ENCODE measurements around the gene MREG. TPM values are rescaled to one million over a fixed set of nuclear protein-coding genes. Genes with fewer than 3 reads are reported as not detected.
"Not testable (repeated sequence)": the region's sequence is repeated elsewhere in the genome, so short reads cannot be mapped to it uniquely, and the experiment has no call there.

MREG gene
- total RNA-seq, 1 experiment from 2014 or later: 2.1 TPM

- H3K27me3 ChIP-seq: no peaks in the 10 kb centered on the region
- H3K36me3 ChIP-seq: no peaks in the 10 kb centered on the region
- no peak overlapping the region for H3K4me3 ChIP-seq
- DNase-seq: no peak
- no peaks in the 10 kb centered on the region for H3K9me3 ChIP-seq
Measured at GRCh38 chr2:215951558-215951957, 61.8 kb downstream of the MREG start.

GRCh38 chr2:215949991-215950404 is 63.4 kb downstream of the MREG start:
- H3K27me3 ChIP-seq: no peaks in the 10 kb centered on the region
- no peak overlapping the region for H3K4me3 ChIP-seq
- no peak for DNase-seq
- H3K9me3 ChIP-seq: no peaks in the 10 kb centered on the region
- no peaks in the 10 kb centered on the region for H3K36me3 ChIP-seq

- no peaks in the 10 kb centered on the region for H3K27me3 ChIP-seq
- H3K36me3 ChIP-seq: no peaks in the 10 kb centered on the region
- no peak overlapping the region for H3K4me3 ChIP-seq
- no peak for DNase-seq
- no peaks in the 10 kb centered on the region for H3K9me3 ChIP-seq
Measured at GRCh38 chr2:215948051-215948450, 65.3 kb downstream of the MREG start.

DNA sequence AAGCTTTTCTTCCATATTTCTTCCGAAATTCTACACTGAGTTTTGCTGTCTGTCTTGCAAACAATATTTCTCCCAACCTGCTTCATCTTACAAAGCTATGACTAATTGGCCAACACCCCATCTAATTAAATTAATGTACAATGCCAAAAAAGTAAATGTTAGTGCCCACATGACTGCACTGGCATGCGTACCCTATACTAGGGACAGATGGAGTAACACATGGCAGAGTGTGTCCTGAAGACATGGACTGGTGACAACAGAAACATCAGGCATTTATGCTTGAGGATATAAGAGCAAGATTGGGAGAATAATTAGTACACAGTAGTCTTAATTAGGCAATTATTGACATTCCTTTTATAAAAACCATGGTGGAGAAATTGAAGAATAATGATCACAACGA is 66.8 kb downstream of the MREG start:
- Histone ChIP-seq H3K4me3 (no peak overlapping the region), H3K27me3 (no peaks in the 10 kb centered on the region), H3K36me3 (no peaks in the 10 kb centered on the region), H3K9me3 (no peaks in the 10 kb centered on the region)
- DNase-seq: no peak

DNA sequence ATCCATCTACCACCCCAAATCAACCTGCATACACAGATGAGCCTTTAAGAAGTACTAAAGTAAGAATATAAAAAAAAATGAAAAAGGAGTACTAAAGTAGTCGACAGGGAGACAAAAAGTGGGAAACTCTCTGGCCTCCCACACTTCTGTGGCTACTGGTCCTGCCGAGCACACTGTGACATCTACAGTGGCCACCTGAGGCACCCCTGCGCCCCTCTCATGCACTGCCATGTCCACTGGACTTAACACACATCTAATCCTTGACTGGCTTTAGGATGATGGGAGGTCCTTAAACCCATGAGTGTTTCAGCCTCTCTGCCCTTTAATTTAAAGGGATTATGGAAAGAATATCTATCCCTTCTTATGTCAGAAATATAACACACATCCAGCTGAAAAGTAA is 71.2 kb downstream of the MREG start:
- no peak for DNase-seq
- no peak overlapping the region for H3K4me3 ChIP-seq

DNA sequence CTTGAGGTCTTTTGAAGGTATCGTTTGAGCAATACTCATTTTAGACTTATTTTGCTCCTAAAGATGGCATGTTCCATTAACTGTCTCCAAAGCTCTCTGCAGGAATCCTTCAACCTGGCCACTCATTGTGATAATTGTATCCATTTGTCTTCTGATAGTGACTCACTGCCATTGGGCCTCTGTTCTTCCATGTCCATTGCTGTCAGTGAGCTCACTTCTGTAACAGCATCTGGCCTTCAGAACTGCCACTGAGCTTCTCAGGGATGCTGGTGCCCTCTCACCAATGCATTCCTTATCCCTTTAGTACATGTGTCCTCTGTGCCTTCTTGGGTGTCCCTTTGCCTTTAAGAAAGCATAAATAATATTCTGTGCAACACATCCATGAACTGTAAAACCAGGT is 71.6 kb downstream of the MREG start:
- H3K36me3 ChIP-seq: no peaks in the 10 kb centered on the region
- no peaks in the 10 kb centered on the region for H3K27me3 ChIP-seq
- DNase-seq: no peak
- no peaks in the 10 kb centered on the region for H3K9me3 ChIP-seq
- H3K4me3 ChIP-seq: no peak overlapping the region

More for the DNA sequence above, 71.2 kb downstream of the MREG start:
- no peaks in the 10 kb centered on the region for H3K27me3 ChIP-seq
- H3K9me3 ChIP-seq: no peaks in the 10 kb centered on the region
- H3K36me3 ChIP-seq: no peaks in the 10 kb centered on the region

DNA sequence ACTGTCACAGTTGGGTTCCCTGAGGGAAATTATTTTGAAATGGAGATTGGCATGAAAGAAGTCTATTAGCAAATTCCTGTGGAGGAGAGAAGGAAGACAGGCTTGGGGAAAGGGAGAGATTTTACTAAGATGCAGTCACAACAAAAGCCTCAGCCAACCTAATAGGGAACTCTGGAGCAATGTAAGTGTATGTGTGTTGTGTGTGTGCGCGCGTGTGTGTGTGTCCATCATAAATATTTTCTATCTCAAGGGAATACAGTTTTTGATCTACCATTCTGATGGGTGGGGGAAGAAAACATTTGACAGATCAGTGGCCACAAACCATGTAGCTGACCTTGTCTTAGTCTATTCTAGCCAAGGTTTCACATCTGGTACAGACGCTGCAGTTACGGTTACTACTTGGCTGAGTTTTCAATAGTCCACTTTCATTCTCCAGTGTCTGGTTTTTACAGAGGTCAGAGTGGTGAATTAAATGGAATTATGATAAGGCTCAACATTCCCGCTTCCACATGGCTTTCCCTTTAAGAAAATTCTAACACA is 72.6 kb downstream of the MREG start:
- Histone ChIP-seq H3K36me3 (no peaks in the 10 kb centered on the region), H3K9me3 (no peaks in the 10 kb centered on the region), H3K4me3 (no peak overlapping the region), H3K27me3 (no peaks in the 10 kb centered on the region)
- no peak for DNase-seq

DNA sequence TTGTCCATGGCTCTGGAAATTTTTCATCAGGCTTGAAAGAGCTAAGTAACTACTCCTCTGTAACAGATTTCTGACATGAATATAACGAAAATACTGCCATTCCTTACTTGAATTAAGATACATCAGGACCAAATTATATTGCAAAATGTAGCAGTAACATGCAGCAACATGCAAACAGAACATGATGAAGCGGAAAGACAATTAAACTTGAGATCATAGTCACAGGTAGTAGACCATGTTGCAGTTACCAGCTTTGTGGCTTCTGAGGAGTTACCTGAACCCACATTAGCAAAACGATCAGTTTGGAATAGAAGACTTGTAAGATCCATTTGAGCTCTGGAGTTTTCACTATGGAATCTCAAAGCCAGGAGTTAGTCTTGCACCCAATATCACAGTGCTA is 76.2 kb downstream of the MREG start:
- no peaks in the 10 kb centered on the region for H3K27me3 ChIP-seq
- no peaks in the 10 kb centered on the region for H3K36me3 ChIP-seq
- no peak overlapping the region for H3K4me3 ChIP-seq
- DNase-seq: no peak
- no peaks in the 10 kb centered on the region for H3K9me3 ChIP-seq

DNA sequence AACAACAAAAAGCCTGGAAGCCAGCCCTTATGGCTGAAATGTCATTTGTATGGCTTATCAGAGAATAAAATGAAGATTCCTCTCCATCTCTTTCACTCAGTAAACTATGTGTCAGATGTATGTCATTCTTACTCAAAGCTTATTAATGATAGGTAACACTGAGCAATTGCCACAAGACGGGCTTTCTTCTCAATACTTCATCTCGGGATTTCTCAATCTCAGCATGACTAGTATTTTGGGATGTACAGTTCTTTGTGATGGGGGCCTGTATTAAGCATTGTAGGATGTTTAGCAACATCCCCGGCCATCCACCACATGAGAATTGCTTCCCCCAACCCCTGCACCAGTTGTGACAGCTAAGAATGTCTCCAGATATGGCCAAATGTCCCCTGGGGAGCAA is 80.2 kb downstream of the MREG start:
- no peaks in the 10 kb centered on the region for H3K9me3 ChIP-seq
- no peaks in the 10 kb centered on the region for H3K36me3 ChIP-seq
- H3K27me3 ChIP-seq: no peaks in the 10 kb centered on the region; the same call in 1 of the 2 replicates
- no peak for DNase-seq
- H3K4me3 ChIP-seq: no peak overlapping the region

DNA sequence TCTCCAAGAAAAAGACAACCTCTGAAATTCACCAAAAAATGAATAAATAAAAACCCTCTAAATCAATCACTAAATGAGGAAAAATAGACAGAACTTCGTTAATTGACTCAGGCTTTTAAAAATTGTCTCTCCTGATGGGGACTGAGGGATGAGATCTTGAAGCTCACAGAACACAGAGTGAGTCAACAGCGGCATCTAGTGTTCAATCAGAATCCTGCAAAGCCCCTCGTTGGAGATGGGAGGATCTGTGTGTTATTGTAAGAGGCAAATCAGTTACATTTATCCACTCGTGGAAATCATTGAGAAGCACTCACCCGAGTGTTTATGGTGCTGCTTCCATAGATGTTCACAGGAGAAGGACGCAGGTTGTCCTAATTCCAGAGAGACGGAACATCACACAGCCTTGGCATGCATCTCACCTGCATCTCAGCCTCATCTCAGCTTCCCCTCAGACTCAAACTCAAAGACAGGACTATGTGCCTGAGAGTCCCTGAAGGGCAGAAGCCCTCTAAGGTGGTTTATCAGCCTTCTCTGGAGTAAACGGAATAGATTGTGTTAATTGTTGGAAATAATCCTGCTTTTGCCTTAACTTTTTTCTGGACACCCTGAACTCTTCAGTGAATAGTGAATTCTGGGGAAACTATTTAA is 82.0 kb downstream of the MREG start:
- H3K36me3 ChIP-seq: no peaks in the 10 kb centered on the region
- no peak overlapping the region for H3K4me3 ChIP-seq

DNA sequence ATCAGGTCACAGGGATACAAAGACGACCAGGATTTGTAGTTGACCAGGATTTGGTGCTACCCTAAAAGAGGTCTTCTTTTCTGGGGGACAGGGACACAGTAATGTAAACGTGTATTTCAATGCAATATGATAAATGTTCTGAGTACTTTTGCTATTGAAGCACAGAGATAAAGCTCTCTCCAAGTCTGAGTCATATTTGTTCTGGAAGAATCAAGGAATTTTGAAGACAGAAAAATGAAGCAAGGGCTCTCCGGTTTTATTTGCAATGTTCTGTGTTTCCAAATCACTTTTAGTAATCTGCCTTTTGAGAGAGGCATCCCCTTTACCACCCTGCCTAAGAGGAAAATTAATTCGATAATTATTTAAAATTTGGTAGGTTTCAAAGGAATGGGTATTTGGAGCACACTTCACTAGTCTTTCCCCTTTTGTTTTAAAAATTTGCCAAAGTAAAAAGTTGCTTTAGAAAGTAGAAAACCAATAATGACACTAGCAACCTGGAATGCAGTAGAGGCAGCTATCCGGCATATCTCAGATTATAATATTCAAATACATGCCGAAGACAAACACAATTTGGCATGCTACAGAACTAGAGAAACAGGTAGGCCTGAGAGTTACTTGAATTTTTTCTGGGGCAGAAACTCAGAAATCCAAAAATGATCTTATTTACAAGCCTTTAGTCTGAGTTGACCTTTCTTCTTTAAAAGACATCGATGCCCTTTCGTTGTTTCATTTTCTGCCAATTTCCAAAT is 82.7 kb downstream of the MREG start:
- Histone ChIP-seq H3K4me3 (no peak overlapping the region), H3K27me3 (no peaks in the 10 kb centered on the region; the same call in 1 of the 2 replicates), H3K36me3 (no peaks in the 10 kb centered on the region), H3K9me3 (no peaks in the 10 kb centered on the region)
- DNase-seq: no peak

More for the DNA sequence above, 82.0 kb downstream of the MREG start:
- peak; percentile 21 for DNase-seq
- no peaks in the 10 kb centered on the region for H3K9me3 ChIP-seq
- no peaks in the 10 kb centered on the region; the same call in 1 of the 2 replicates for H3K27me3 ChIP-seq

DNA sequence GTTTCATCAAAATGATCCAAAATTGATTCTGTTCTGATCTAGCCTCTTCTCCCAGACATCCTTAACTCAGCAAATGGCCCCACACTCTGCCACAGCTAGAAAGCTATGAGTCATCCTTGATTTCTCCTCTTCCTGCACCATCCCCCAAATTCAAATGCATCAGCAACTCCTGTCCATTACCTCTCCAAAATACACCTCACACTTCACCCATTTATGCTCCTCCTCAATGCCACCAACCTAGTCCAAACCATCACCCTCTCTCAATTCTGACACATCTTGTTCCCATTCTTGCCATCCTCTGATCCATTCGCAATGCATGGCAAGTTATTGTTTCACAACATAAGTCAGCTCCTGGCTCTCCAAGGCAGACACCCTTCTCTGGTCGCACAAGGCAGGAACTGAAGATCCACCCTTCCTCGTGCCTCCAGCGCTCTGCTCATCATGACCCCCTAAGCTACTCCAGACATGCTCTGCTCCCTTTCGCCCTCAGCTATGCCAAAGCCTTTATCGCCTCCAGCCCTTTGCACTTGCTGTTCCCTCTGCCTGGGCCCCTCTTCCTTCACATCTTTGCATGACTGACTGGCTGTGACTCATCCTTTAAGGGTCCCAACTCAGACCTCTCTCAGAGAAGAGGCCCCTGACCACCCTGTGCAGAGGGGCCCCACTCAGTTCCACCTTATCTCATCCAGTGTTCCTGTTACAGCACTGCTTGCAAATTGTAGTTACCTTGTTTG is 83.6 kb downstream of the MREG start:
- no peak for DNase-seq
- Histone ChIP-seq H3K36me3 (no peaks in the 10 kb centered on the region), H3K9me3 (no peaks in the 10 kb centered on the region), H3K4me3 (no peak overlapping the region), H3K27me3 (no peaks in the 10 kb centered on the region; the same call in 1 of the 2 replicates)

- DNase-seq: no peak
- Histone ChIP-seq H3K27me3 (no peaks in the 10 kb centered on the region; the same call in 1 of the 2 replicates), H3K9me3 (no peaks in the 10 kb centered on the region), H3K36me3 (no peaks in the 10 kb centered on the region), H3K4me3 (no peak overlapping the region)
Measured at GRCh38 chr2:215928086-215928485, 85.3 kb downstream of the MREG start.

DNA sequence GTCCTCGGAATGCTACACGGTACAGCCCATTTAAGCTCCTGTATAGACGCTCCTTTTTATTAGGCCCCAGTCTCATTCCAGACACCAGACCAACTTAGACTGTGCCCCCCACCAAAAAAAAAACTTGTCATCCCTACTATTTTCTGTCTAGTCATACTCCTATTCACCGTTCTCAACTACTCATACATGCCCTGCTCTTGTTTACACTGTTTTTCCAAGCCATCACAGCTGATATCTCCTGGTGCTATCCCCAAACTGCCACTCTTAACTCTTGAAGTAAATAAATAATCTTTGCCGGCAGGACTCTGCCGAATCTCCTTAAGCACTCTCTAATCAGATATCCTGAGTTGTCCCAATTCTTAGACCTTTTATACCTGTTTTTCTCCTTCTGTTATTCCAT is 86.4 kb downstream of the MREG start:
- H3K4me3 ChIP-seq, H3K9me3 ChIP-seq, H3K27me3 ChIP-seq, H3K36me3 ChIP-seq, DNase-seq: not testable (repeated sequence)

GRCh38 chr2:215921895-215922294 is 91.5 kb downstream of the MREG start:
- peak; percentile 70 for DNase-seq
- Histone ChIP-seq H3K4me3 (no peak overlapping the region), H3K9me3 (no peaks in the 10 kb centered on the region), H3K36me3 (no peaks in the 10 kb centered on the region), H3K27me3 (no peaks in the 10 kb centered on the region)

GRCh38 chr2:215920244-215921100 is 92.9 kb downstream of the MREG start:
- peak; percentile 56 for DNase-seq
- no peaks in the 10 kb centered on the region for H3K27me3 ChIP-seq
- H3K36me3 ChIP-seq: no peaks in the 10 kb centered on the region
- no peaks in the 10 kb centered on the region for H3K9me3 ChIP-seq
- no peak overlapping the region for H3K4me3 ChIP-seq
